HCT116 (cell line): ENCODE results near the gene LHPP. TPM values are rescaled to one million over a fixed set of nuclear protein-coding genes. Genes with fewer than 3 reads are reported as not detected.

ENCODE experiments used
- ATAC-seq: fragments of 200-7000 bp; cut with Tn5 transposase; 2 replicates; pipeline ENCODE4 v1.9.1; 2020; ENCODE audit warnings: mild to moderate bottlenecking, moderate library complexity
- BruUV-seq: library from RNA; stranded (reverse); fragments of 400-500 nt; replicated peaks from 2 replicates; lab custom pipeline; 2021; lab: Mats Ljungman, UMichigan
- CTCF ChIA-PET: fragments of 300-600 bp; sonication (Branson Sonifier 250); formaldehyde crosslinking; loops from one replicate; lab custom pipeline; 2021; ENCODE audit warnings: antibody characterized with exemption; lab: Charles Lee
- POLR2A ChIA-PET: fragments of 300-600, 350-600 bp; sonication (Branson Sonifier 250); formaldehyde crosslinking; loops from one replicate; lab custom pipeline; 2021; ENCODE audit warnings: antibody characterized with exemption; lab: Charles Lee
- RAD21 ChIA-PET, 2 experiments: fragments of 300-600 bp; sonication (Branson Sonifier 250); formaldehyde crosslinking; loops; one replicate each; lab custom pipeline; 2023; ENCODE audit warnings: low total read pairs in 2 of 2; ENCODE audit not compliant: uncharacterized antibody in 2 of 2, unreplicated experiment in 2 of 2, low non-redundant PET in 1 of 2; lab: Charles Lee
- DNase-seq: peaks from one replicate; pipeline ENCODE4 v3.0.0-alpha.2; 2010; ENCODE audit warnings: low read depth, low spot score
- H2AFZ ChIP-seq: fragments of 200-600 bp; shearing (Covaris generic), sonication (generic); 2 replicates; pipeline ENCODE4 v1.6.1; 2017; ENCODE audit warnings: low read depth, mixed run types, mixed read lengths, antibody characterized with exemption, low read length; ENCODE audit not compliant: poor library complexity, severe bottlenecking
- H3K27ac ChIP-seq: 2 replicates; pipeline ENCODE4 v1.5.1; 2012; ENCODE audit warnings: low read depth, low read length
- H3K27me3 ChIP-seq: fragments of 200-600 bp; sonication (generic); 2 replicates; pipeline ENCODE4 v1.6.1; 2016; ENCODE audit warnings: mixed run types, low read length, mixed read lengths; ENCODE audit not compliant: insufficient read depth
- H3K36me3 ChIP-seq, 2 experiments: fragments of 200-500 bp in 1 of 2; fragments of 200-600 bp in 1 of 2; sonication (Bioruptor generic) in 1 of 2; sonication (generic) in 1 of 2; 2 replicates each; pipeline versions ENCODE4 v1.5.1 to v1.6.1; 2014 to 2016; ENCODE audit warnings: low read length in 2 of 2, inconsistent platforms in 1 of 2, mixed read lengths in 1 of 2, mixed run types in 1 of 2; ENCODE audit not compliant: insufficient read depth in 2 of 2, control insufficient read depth in 1 of 2
- H3K4me1 ChIP-seq, 2 experiments: fragments of 200-600 bp in 1 of 2; sonication (generic) in 1 of 2; 2 replicates each; pipeline versions ENCODE4 v1.5.1 to v1.6.1; 2012 to 2017; ENCODE audit warnings: low read length in 2 of 2, inconsistent platforms in 1 of 2, mild to moderate bottlenecking in 1 of 2, mixed read lengths in 1 of 2, mixed run types in 1 of 2, moderate library complexity in 1 of 2; ENCODE audit not compliant: insufficient read depth in 2 of 2, control insufficient read depth in 1 of 2
- H3K4me2 ChIP-seq: fragments of 200-600 bp; sonication (generic); 2 replicates; pipeline ENCODE4 v1.6.1; 2017; ENCODE audit warnings: mixed run types, low read length, mixed read lengths
- H3K4me3 ChIP-seq, 2 experiments: fragments of 200-600 bp in 1 of 2; sonication (generic) in 1 of 2; replicated peaks in 1 of 2; 2 replicates each; pipeline ENCODE4 v1.5.1; 2011 to 2016; ENCODE audit warnings: low read length in 2 of 2, control low read depth in 1 of 2, low read depth in 1 of 2, mild to moderate bottlenecking in 1 of 2, mixed read lengths in 1 of 2, mixed run types in 1 of 2
- H3K79me2 ChIP-seq: fragments of 200-600 bp; sonication (generic); 2 replicates; pipeline ENCODE4 v1.6.1; 2017; ENCODE audit warnings: mild to moderate bottlenecking, mixed run types, low read length, moderate library complexity, mixed read lengths; ENCODE audit not compliant: insufficient read depth
- H3K9ac ChIP-seq: fragments of 200-600 bp; sonication (generic); 2 replicates; pipeline ENCODE4 v1.6.1; 2016; ENCODE audit warnings: low read length, mixed read lengths
- H3K9me2 ChIP-seq: fragments of 200-600 bp; sonication (generic), shearing (Covaris generic); 2 replicates; pipeline ENCODE4 v1.6.1; 2017; ENCODE audit warnings: mixed run types, mild to moderate bottlenecking, moderate library complexity; ENCODE audit not compliant: insufficient read depth
- H3K9me3 ChIP-seq, 2 experiments: fragments of 200-500 bp in 1 of 2; fragments of 200-600 bp in 1 of 2; sonication (Bioruptor generic) in 1 of 2; sonication (generic) in 1 of 2; 2 replicates each; pipeline ENCODE4 v1.6.1; 2014 to 2017; ENCODE audit warnings: low read length in 2 of 2, mixed read lengths in 2 of 2, inconsistent platforms in 1 of 2, low read depth in 1 of 2, mild to moderate bottlenecking in 1 of 2, mixed run types in 1 of 2, moderate library complexity in 1 of 2; ENCODE audit not compliant: control insufficient read depth in 1 of 2, insufficient read depth in 1 of 2
- H4K20me1 ChIP-seq: fragments of 200-600 bp; sonication (generic), shearing (Covaris generic); 2 replicates; pipeline ENCODE4 v1.6.1; 2017; ENCODE audit warnings: mixed run types, mild to moderate bottlenecking, moderate library complexity; ENCODE audit not compliant: insufficient read depth
- EGR1 ChIP-seq: IDR thresholded peaks from 2 replicates; pipeline ENCODE4 v1.6.1; 2012; ENCODE audit warnings: low read depth
- ELF1 ChIP-seq: IDR thresholded peaks from 2 replicates; pipeline ENCODE4 v1.6.1; 2012; ENCODE audit warnings: low read depth, borderline replicate concordance
- EZH2 ChIP-seq: fragments of 200-600 bp; sonication (generic); IDR thresholded peaks from 2 replicates; pipeline ENCODE4 v1.6.1; 2017; ENCODE audit warnings: antibody characterized with exemption, mixed run types
- EZH2phosphoT487 ChIP-seq: fragments of 200-600 bp; IDR thresholded peaks from 2 replicates; pipeline ENCODE4 v1.6.1; 2018; ENCODE audit warnings: antibody characterized with exemption, borderline replicate concordance
- FOSL1 ChIP-seq: IDR thresholded peaks from 2 replicates; pipeline ENCODE4 v1.6.1; 2012; ENCODE audit warnings: low read depth
- JUND ChIP-seq: IDR thresholded peaks from 2 replicates; pipeline ENCODE4 v1.6.1; 2012
- POLR2A ChIP-seq: IDR thresholded peaks from 2 replicates; pipeline ENCODE4 v1.7.0; 2011; ENCODE audit warnings: borderline replicate concordance; ENCODE audit not compliant: insufficient read depth, insufficient read length; ENCODE audit errors: extremely low read depth
- POLR2AphosphoS5 ChIP-seq: IDR thresholded peaks from 2 replicates; pipeline ENCODE4 v1.6.1; 2011; ENCODE audit warnings: mild to moderate bottlenecking, low read depth, low read length, moderate library complexity
- SIN3A ChIP-seq: IDR thresholded peaks from 2 replicates; pipeline ENCODE4 v1.6.1; 2012; ENCODE audit warnings: low read depth
- SP1 ChIP-seq: IDR thresholded peaks from 2 replicates; pipeline ENCODE4 v1.6.1; 2012; ENCODE audit warnings: low read depth
- TCF7L2 ChIP-seq: IDR thresholded peaks from 2 replicates; pipeline ENCODE4 v1.7.0; 2011; ENCODE audit warnings: borderline replicate concordance, inconsistent platforms; ENCODE audit not compliant: insufficient read depth, insufficient read length; ENCODE audit errors: extremely low read depth
- YY1 ChIP-seq: IDR thresholded peaks from 2 replicates; pipeline ENCODE4 v1.6.1; 2011; ENCODE audit warnings: low read length, low read depth, moderate library complexity, mild to moderate bottlenecking; ENCODE audit not compliant: insufficient replicate concordance; ENCODE audit errors: extremely low read depth
- ZFX ChIP-seq: fragments of 450-650 bp; IDR thresholded peaks from 2 replicates; pipeline ENCODE4 v1.6.1; 2017
- intact Hi-C: fragments of 100-400 bp; cut with micrococcal nuclease; formaldehyde crosslinking; loops from 2 replicates; pipeline ENCODE4 v1.10.0; 2022
- total RNA-seq: library from RNA; stranded (reverse); gene quantifications from one replicate; pipeline ENCODE4 v1.2.1, GENCODE V29; 2021; ENCODE audit not compliant: unreplicated experiment
- TF ChIP-seq, protein P1 (sequence below), 3 experiments: fragments of 200-600 bp in 1 of 3; sonication (generic) in 1 of 3; IDR thresholded peaks in 2 of 3; conservative IDR thresholded peaks in 1 of 3; 2 replicates each; pipeline ENCODE4 v1.5.1; 2012 to 2017; ENCODE audit warnings: low read depth in 2 of 3, low read length in 2 of 3, antibody characterized with exemption in 1 of 3, borderline replicate concordance in 1 of 3, control low read depth in 1 of 3, mild to moderate bottlenecking in 1 of 3, mixed read lengths in 1 of 3, mixed run types in 1 of 3, moderate library complexity in 1 of 3; ENCODE audit not compliant: insufficient read depth in 1 of 3

Gene LHPP
- total RNA-seq, 1 experiment from 2014 or later = 45.8 TPM

DNA sequence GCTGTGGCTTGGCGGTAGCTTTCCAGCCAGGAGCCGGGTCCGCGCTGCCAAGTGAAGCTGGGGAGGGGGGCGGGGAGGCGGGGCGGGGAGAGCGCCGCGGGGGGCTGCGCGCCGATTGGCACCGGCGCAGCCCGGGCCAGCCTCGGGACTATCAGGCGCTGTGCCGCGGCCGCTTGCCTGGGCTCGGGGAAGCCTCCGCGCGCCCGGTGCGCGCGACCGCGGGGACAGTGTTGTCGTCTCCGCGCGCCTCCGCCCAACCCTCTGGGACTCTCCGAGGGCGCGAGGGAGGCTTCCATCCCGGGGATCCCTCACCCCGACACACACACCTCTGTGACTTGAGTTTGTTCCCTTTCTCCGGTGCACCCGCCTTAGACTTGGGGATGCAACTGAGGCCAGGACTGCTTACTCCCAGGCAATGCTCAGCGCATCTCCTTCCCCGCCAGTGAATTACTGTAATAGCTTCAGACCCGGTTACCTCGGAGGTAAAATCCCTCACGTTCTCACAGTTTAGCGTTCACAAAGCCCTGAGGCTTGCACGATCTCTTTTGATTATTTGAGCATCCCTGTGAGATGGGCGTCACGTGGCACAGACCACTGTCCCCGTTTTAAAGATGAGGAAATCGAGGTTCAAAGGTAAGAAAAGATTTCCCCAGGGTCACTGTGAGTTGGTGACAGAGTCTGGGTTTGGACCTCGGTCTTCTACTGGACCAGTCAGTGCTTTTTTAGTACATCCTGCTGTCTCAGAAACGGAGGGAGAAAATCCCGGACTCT, 11.4 kb upstream of the LHPP start, which contains the start of gene NKX1-2:
TSS of gene NKX1-2 (minus strand) at position 24 of the 771 bp plus-strand sequence. CDS start 92 bp downstream, outside the sequence.
- peaks cover 11 to 19% of the 10 kb centered on the region in 2 experiments for H3K4me1 ChIP-seq
- ChIA-PET CTCF (no interaction called here), RAD21 (interaction anchor here in 1 of 2 experiments (0.7 kb wide), 1 partner anchor 61 kb away, joined by 6 read pairs; no protein-coding TSS in a partner anchor), POLR2A (no interaction called here)
- H3K9me2 ChIP-seq = no peaks in the 10 kb centered on the region
- H3K4me3 ChIP-seq = peak within 1 kb of the TSS; percentile 47 to 64
- H4K20me1 ChIP-seq = no peaks in the 10 kb centered on the region
- no peaks in the 10 kb centered on the region for H3K79me2 ChIP-seq
- H3K27ac ChIP-seq = peak within 1 kb of the TSS; percentile 15; the same call in 1 of the 2 replicates
- H3K9ac ChIP-seq = peak within 1 kb of the TSS; percentile 66
- intact Hi-C loops = no loop called here
- no peaks in the 10 kb centered on the region; the same call in 1 of the 2 replicates for H3K27me3 ChIP-seq
- H3K4me2 ChIP-seq = peak within 1 kb of the TSS; percentile 95
- peak within 1 kb of the TSS; percentile 89 for H2AFZ ChIP-seq
- no peaks in the 10 kb centered on the region for H3K36me3 ChIP-seq
- TF ChIP-seq POLR2AphosphoS5 = peak; percentile 43; the same call in 1 of the 2 replicates
- TF ChIP-seq YY1 = no peak
- ATAC-seq = peak; percentile 86
- peak; percentile 18 for DNase-seq
- H3K9me3 ChIP-seq = no peaks in the 10 kb centered on the region
- BruUV-seq = no TSS peak

DNA sequence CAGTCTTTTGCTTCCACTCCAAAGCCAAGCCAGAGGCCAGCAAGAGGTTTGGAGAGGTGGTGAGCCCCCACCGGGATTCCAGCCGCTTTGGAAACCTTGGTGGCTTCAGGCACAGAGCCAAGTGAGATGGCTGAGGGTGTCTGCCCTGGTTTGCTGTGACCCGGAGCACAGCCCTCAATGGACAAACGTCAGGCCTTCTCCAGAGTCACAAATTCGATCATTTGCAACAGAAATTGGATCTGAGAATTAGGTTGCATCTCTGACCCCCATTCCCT, 10.9 kb upstream of the LHPP start:
- ChIA-PET RAD21 (no interaction called here), POLR2A (no interaction called here), CTCF (no interaction called here)
- Histone ChIP-seq H3K27me3 (no peaks in the 10 kb centered on the region; the same call in 1 of the 2 replicates), H3K4me1 (peaks cover 11 to 19% of the 10 kb centered on the region in 2 experiments), H3K4me2 (peak overlapping the region; percentile 95), H3K9me2 (no peaks in the 10 kb centered on the region), H3K79me2 (no peaks in the 10 kb centered on the region), H3K9ac (no peak overlapping the region), H3K4me3 (no peak overlapping the region; a peak in 1 of 4 replicates), H4K20me1 (no peaks in the 10 kb centered on the region), H3K27ac (no peak overlapping the region), H3K36me3 (no peaks in the 10 kb centered on the region), H2AFZ (peak overlapping the region; percentile 89), H3K9me3 (no peaks in the 10 kb centered on the region)
- intact Hi-C loops = no loop called here
- BruUV-seq = no TSS peak
- DNase-seq (no peak), ATAC-seq (no peak)
- TF ChIP-seq ELF1 = no peak
- no peak for TF ChIP-seq SP1
- no peak for TF ChIP-seq EZH2phosphoT487
- TF ChIP-seq, protein P1, sequence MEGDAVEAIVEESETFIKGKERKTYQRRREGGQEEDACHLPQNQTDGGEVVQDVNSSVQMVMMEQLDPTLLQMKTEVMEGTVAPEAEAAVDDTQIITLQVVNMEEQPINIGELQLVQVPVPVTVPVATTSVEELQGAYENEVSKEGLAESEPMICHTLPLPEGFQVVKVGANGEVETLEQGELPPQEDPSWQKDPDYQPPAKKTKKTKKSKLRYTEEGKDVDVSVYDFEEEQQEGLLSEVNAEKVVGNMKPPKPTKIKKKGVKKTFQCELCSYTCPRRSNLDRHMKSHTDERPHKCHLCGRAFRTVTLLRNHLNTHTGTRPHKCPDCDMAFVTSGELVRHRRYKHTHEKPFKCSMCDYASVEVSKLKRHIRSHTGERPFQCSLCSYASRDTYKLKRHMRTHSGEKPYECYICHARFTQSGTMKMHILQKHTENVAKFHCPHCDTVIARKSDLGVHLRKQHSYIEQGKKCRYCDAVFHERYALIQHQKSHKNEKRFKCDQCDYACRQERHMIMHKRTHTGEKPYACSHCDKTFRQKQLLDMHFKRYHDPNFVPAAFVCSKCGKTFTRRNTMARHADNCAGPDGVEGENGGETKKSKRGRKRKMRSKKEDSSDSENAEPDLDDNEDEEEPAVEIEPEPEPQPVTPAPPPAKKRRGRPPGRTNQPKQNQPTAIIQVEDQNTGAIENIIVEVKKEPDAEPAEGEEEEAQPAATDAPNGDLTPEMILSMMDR (IDR thresholded peaks at IDR 0.05 in 2 of 3, conservative IDR thresholded peaks at IDR 0.05 in 1 of 3; ENCODE audit: borderline replicate concordance in 1 of 3, insufficient read depth in 1 of 3, low read depth in 2 of 3, low read length in 2 of 3) = no peak
- no peak for TF ChIP-seq JUND
- no peak for TF ChIP-seq POLR2A
- no peak for TF ChIP-seq FOSL1
- TF ChIP-seq ZFX = no peak
- TF ChIP-seq EGR1 = no peak
- no peak for TF ChIP-seq SIN3A
- TF ChIP-seq EZH2 = no peak
- no peak for TF ChIP-seq POLR2AphosphoS5
- no peak for TF ChIP-seq TCF7L2
